ENCODE results near the gene KIF6.
A peak's percentile ranks its signal among the peaks of the same experiment; 100 is the strongest.

GRCh38 chr6:39664173-39664572 is 61.0 kb downstream of the KIF6 start:
- TF ChIP-seq POLR2AphosphoS5 (IDR thresholded peaks at IDR 0.05), result no peak
- peak in 1 of 3 experiments; percentile 8 for TF ChIP-seq CTCF (IDR thresholded peaks at IDR 0.05)
- TF ChIP-seq EP300 (IDR thresholded peaks at IDR 0.05), result no peak
- TF ChIP-seq POLR2A (IDR thresholded peaks at IDR 0.05; ENCODE audit: low read depth), result no peak

Measured in esophagus muscularis mucosa (tissue), 4 donors.